HEK293T (cell line): Measurements from ENCODE around the gene EML6.

ENCODE experiments used
- ARNT ChIP-seq: fragments of 450-650 bp; IDR thresholded peaks from 2 replicates; pipeline ENCODE4 v1.6.1; 2017; ENCODE audit warnings: mild to moderate bottlenecking
- FOXA1 ChIP-seq: fragments of 450-650 bp; IDR thresholded peaks from 2 replicates; pipeline ENCODE4 v1.6.1; 2016; ENCODE audit warnings: mild to moderate bottlenecking
- FOXM1 ChIP-seq: fragments of 450-650 bp; IDR thresholded peaks from 2 replicates; pipeline ENCODE4 v1.6.1; 2017; ENCODE audit warnings: mild to moderate bottlenecking, borderline replicate concordance
- HDGF ChIP-seq: fragments of 450-650 bp; IDR thresholded peaks from 2 replicates; pipeline ENCODE4 v1.6.1; 2017; ENCODE audit warnings: antibody characterized with exemption, borderline replicate concordance
- LEF1 ChIP-seq: fragments of 450-650 bp; IDR thresholded peaks from 2 replicates; pipeline ENCODE4 v1.6.1; 2017; ENCODE audit warnings: mild to moderate bottlenecking, borderline replicate concordance
- SP1 ChIP-seq: fragments of 450-650 bp; IDR thresholded peaks from 2 replicates; pipeline ENCODE4 v1.6.1; 2017
- SUZ12 ChIP-seq: fragments of 450-650 bp; IDR thresholded peaks from 2 replicates; pipeline ENCODE4 v1.6.1; 2016; ENCODE audit warnings: mild to moderate bottlenecking
- ZNF384 ChIP-seq: fragments of 450-650 bp; IDR thresholded peaks from 2 replicates; pipeline ENCODE4 v1.6.1; 2016
- TF ChIP-seq, protein P1 (sequence below): fragments of 450-650 bp; IDR thresholded peaks from 2 replicates; pipeline ENCODE4 v1.6.1; 2016

DNA sequence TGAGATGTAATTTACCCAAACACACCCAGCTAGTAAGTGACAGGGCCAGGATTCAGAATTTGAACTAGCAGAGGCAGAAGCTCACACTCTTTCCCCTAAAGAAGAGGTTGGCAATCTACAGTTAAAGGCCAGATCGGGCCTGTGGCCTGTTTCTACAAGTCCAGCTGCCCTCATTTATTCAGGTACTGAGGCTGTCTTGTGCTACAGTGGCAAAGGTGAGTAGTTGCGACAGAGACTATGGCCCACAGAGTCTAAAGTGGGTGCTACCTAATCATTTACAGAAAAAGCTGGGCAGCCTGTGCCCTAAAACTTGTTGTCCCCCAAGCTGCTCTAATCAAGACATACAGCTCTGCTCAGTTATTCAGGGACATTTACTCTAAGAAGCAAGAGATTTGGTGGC, 240.0 kb downstream of the EML6 start:
- TF ChIP-seq, protein P1, sequence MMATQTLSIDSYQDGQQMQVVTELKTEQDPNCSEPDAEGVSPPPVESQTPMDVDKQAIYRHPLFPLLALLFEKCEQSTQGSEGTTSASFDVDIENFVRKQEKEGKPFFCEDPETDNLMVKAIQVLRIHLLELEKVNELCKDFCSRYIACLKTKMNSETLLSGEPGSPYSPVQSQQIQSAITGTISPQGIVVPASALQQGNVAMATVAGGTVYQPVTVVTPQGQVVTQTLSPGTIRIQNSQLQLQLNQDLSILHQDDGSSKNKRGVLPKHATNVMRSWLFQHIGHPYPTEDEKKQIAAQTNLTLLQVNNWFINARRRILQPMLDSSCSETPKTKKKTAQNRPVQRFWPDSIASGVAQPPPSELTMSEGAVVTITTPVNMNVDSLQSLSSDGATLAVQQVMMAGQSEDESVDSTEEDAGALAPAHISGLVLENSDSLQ = no peak
- TF ChIP-seq FOXM1 = no peak
- no peak for TF ChIP-seq FOXA1
- no peak for TF ChIP-seq LEF1
- TF ChIP-seq HDGF = no peak
- no peak for TF ChIP-seq SUZ12
- TF ChIP-seq ZNF384 = no peak
- TF ChIP-seq SP1 = no peak
- TF ChIP-seq ARNT = no peak
